Cortex of kidney (tissue), 1 donor: Measurements from ENCODE around the gene LIN7B.

Source experiments
- DNase-seq: peaks from one replicate; lab custom pipeline; 2025; lab: John Stamatoyannopoulos, UW

The LIN7B gene

GRCh38 chr19:49094505-49095482 lies 19.4 kb upstream of the LIN7B start:
- no peak for DNase-seq

DNA sequence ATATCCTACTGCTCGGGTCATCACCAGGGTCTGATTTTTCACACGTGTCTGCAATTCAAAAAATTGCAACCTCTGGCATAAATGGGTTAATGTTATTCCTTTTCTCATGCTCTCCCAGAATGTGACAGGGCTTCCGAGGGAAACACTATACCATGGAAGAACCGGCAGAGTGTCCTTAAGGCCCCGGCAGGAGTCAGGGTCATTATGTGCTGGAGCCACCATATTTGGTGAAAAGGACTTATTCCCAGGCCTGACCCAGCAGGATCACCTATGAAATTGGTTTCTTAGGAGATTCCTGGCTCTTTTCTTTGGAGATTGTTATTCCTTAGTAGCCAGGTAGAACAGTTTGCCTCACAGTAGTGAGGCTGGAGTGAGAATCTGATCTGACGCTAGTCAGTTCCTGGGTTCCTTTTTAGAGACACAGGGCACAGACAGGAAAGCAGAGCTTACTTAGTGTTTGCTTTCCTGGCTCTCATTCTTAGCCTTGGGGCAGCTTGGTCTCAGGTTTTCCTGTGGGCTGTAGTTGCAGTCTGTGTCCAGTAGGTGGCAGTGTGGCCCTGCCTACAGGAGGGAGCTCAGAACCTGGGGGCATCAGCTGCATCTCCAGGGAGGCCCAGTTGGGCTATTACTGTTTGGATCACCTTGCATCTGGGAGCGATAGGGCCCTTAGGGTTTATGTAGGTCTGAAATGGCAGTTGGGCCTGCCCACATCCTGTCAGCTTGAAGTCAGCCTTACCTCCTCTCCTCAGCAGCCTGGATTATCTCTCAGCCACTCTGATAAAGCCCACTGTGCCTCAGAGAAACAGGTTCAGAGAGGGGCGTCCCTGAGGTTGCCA lies 16.5 kb upstream of the LIN7B start:
- DNase-seq, result no peak

DNA sequence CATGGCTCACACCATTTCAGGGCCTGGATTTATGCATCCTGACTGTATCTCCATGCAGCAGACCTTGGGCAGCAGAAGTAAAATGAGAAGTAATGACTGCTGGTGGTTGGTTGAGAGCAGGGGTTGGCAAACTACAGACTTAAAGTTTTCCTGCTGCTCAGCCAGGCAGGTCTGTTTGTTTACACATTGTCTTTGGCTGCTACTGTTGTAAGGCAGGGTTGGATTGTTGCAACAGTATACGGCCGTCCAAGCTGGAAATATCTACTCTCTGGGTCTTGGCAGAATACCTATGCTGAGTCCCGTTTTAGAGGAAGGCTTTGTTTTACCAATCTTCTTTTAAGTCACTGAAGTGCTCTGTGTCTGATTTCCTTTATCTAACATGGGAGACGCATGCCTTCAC lies 15.4 kb upstream of the LIN7B start:
- DNase-seq, result no peak

DNA sequence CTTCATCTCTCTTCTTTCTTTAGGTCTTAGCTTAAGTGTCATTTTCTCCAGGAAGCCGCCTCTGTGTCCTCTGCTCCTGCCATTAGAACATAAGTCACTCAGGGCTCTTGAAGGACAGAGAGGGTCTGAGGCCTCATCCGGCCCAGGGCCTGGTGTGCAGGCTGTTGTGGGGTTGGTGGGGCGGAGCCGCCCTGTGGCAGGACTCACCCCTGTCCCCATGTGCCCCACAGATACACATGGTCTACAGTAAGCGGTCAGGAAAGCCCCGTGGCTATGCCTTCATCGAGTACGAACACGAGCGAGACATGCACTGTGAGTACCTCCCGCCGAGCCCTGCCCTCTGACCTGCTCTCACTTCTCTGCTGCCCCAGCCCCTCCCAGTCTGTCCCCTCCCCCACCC lies 13.0 kb upstream of the LIN7B start:
- DNase-seq, result no peak

GRCh38 chr19:49102303-49102702 lies 11.9 kb upstream of the LIN7B start:
- no peak for DNase-seq

DNA sequence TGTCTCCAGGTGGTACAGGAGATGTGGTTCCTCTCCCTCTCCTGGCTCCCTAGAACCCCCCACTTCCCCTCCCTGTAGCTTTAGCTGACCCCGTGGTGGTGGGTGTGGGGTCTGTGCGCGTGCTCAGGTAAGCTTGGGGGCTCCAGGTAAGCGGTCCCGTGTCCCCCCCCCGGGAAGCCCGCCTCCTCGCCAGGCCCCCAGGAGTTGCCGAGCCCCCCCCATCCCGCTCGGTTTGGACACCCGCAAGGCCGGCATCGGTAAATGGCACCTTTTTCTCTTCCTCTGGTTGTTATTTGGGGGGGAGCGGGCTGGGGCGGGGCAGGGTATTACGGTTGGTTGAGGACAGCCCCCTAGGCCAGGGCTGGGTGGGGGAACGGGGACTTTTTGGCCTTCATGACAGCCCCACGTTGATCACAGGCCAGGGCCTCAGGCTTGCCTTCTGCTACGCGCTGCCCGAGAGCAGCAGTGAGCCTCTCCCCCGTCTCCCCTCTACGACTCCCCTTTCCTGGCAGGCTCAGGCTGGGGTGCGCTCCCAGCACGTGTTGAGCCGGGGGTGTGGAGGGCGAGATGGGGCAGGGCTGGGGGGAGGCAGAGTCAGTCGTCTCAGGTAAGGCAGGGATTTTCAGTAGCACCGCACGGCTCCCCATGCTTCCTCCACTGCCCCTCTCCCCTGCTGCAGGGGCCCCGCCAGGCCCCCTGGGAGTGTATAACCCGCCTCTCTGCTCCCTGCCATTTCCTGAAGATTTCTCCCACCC lies 10.7 kb upstream of the LIN7B start:
- no peak for DNase-seq

GRCh38 chr19:49104229-49104864 lies 9.8 kb upstream of the LIN7B start:
- DNase-seq, result no peak

GRCh38 chr19:49106648-49107135 lies 7.5 kb upstream of the LIN7B start:
- DNase-seq, result no peak

GRCh38 chr19:49107625-49108459 lies 6.3 kb upstream of the LIN7B start:
- no peak for DNase-seq

GRCh38 chr19:49109051-49109450 lies 5.1 kb upstream of the LIN7B start:
- no peak for DNase-seq

DNA sequence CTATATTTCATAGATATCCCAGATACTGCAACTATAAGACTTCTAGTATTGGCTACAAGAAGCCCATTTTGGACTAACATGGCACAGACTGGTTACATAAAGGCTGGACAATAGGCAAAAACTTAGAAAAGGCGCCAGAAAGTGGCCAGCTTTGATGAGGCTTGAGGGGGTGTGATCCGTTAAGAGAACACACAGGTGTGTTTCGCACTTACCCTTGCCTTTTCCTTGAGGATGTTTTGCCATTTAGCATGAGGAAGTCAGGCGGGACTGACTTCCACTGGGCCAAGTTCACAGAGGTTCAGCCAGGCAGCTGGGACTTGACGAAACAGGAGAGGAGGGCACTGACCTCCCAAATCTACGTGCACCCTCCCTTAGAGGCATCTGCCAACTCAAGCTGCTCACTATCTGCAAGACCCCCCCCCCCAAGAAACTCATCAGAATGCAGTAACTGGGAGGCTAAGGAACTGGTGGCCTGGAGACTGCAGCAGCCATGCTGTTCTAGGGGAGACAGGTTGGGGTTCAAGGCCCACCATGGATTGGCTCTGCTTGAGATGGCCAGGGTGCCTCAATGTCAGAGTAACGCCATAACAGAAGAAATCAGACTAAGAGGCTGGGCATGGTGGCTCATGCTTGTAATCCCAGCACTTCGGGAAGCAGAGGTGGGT lies 4.5 kb upstream of the LIN7B start:
- DNase-seq, result no peak

- DNase-seq, result no peak
Observed at GRCh38 chr19:49110567-49110966, 3.6 kb upstream of the LIN7B start.

GRCh38 chr19:49111218-49111998 lies 2.8 kb upstream of the LIN7B start:
- no peak for DNase-seq

GRCh38 chr19:49114630-49115363 lies 627 bp downstream of the LIN7B start:
- no peak for DNase-seq

DNA sequence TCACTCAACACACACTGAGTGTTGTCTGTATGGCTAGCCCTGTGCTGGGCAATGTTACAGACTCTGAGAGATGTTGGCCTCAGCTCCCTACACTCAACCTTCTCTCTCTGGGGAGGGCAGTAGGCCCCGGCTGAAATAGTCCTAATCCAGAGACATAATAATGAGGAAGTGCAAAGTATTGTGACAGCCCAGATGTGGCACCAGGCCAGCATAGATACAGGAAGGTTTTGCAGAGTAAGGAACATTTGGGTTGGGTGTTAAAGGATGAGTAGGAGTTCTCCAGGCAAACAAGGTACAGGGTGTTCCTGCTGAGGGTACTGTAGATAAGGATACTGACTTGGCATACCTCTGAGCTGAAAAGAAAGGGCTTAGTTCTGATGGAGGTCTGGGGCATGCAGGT lies 2.4 kb downstream of the LIN7B start:
- no peak for DNase-seq

- no peak for DNase-seq
Observed at GRCh38 chr19:49117677-49118564, 3.8 kb downstream of the LIN7B start.
